ENCODE results near the gene SUSD1.

The SUSD1 gene

GRCh38 chr9:112061152-112061740, 113.9 kb downstream of the SUSD1 start:
- H3K36me3 ChIP-seq (ENCODE audit: control insufficient read depth in 1 of 2, insufficient read depth in 2 of 2, low read length in 2 of 2), result peaks cover 0 to 15% of the 10 kb centered on the region in 2 donors
- H3K9me3 ChIP-seq (ENCODE audit: control insufficient read depth in 1 of 2, low read length in 2 of 2), result no peaks in the 10 kb centered on the region
- peaks cover 31 to 41% of the 10 kb centered on the region in 2 donors for H3K4me1 ChIP-seq (ENCODE audit: control insufficient read depth in 1 of 2, insufficient read depth in 2 of 2, low read length in 2 of 2)
- peak overlapping the region; percentile 13 to 23 for H3K9ac ChIP-seq (ENCODE audit: low read depth in 1 of 2, low read length in 2 of 2)
- no peaks in the 10 kb centered on the region for H3K27me3 ChIP-seq (ENCODE audit: control insufficient read depth in 1 of 2, insufficient read depth in 2 of 2, low read length in 2 of 2)
- H3K4me3 ChIP-seq (ENCODE audit: low read depth in 1 of 2, low read length in 2 of 2), result no peak overlapping the region
- peak overlapping the region; percentile 83 for H3K27ac ChIP-seq (ENCODE audit: low read depth, low read length)

- H3K9ac ChIP-seq (ENCODE audit: low read depth in 1 of 2, low read length in 2 of 2), result no peak overlapping the region
- no peaks in the 10 kb centered on the region for H3K9me3 ChIP-seq (ENCODE audit: control insufficient read depth in 1 of 2, low read length in 2 of 2)
- H3K36me3 ChIP-seq (ENCODE audit: control insufficient read depth in 1 of 2, insufficient read depth in 2 of 2, low read length in 2 of 2), result peaks cover 0 to 15% of the 10 kb centered on the region in 2 donors
- H3K27me3 ChIP-seq (ENCODE audit: control insufficient read depth in 1 of 2, insufficient read depth in 2 of 2, low read length in 2 of 2), result no peaks in the 10 kb centered on the region
- no peak overlapping the region for H3K4me3 ChIP-seq (ENCODE audit: low read depth in 1 of 2, low read length in 2 of 2)
- H3K4me1 ChIP-seq (ENCODE audit: control insufficient read depth in 1 of 2, insufficient read depth in 2 of 2, low read length in 2 of 2), result peaks cover 25 to 34% of the 10 kb centered on the region in 2 donors
- H3K27ac ChIP-seq (ENCODE audit: low read depth, low read length), result no peak overlapping the region
Measured at GRCh38 chr9:112059966-112060320, 115.2 kb downstream of the SUSD1 start.

GRCh38 chr9:112059145-112059965, 115.7 kb downstream of the SUSD1 start:
- H3K9ac ChIP-seq (ENCODE audit: low read depth in 1 of 2, low read length in 2 of 2), result no peak overlapping the region
- H3K27me3 ChIP-seq (ENCODE audit: control insufficient read depth in 1 of 2, insufficient read depth in 2 of 2, low read length in 2 of 2), result no peaks in the 10 kb centered on the region
- peaks cover 22 to 31% of the 10 kb centered on the region in 2 donors for H3K4me1 ChIP-seq (ENCODE audit: control insufficient read depth in 1 of 2, insufficient read depth in 2 of 2, low read length in 2 of 2)
- H3K4me3 ChIP-seq (ENCODE audit: low read depth in 1 of 2, low read length in 2 of 2), result peak overlapping the region in 1 of 2 donors; percentile 9
- no peaks in the 10 kb centered on the region for H3K9me3 ChIP-seq (ENCODE audit: control insufficient read depth in 1 of 2, low read length in 2 of 2)
- H3K36me3 ChIP-seq (ENCODE audit: control insufficient read depth in 1 of 2, insufficient read depth in 2 of 2, low read length in 2 of 2), result peaks cover 0 to 15% of the 10 kb centered on the region in 2 donors
- H3K27ac ChIP-seq (ENCODE audit: low read depth, low read length), result peak overlapping the region; percentile 33

- Histone ChIP-seq H3K4me1 (ENCODE audit: control insufficient read depth in 1 of 2, insufficient read depth in 2 of 2, low read length in 2 of 2) (peaks cover 17 to 29% of the 10 kb centered on the region in 2 donors), H3K4me3 (ENCODE audit: low read depth in 1 of 2, low read length in 2 of 2) (no peak overlapping the region), H3K27me3 (ENCODE audit: control insufficient read depth in 1 of 2, insufficient read depth in 2 of 2, low read length in 2 of 2) (no peaks in the 10 kb centered on the region), H3K9me3 (ENCODE audit: control insufficient read depth in 1 of 2, low read length in 2 of 2) (no peaks in the 10 kb centered on the region), H3K36me3 (ENCODE audit: control insufficient read depth in 1 of 2, insufficient read depth in 2 of 2, low read length in 2 of 2) (peaks cover 0 to 15% of the 10 kb centered on the region in 2 donors), H3K9ac (ENCODE audit: low read depth in 1 of 2, low read length in 2 of 2) (no peak overlapping the region), H3K27ac (ENCODE audit: low read depth, low read length) (no peak overlapping the region)
Measured at GRCh38 chr9:112056996-112057395, 118.1 kb downstream of the SUSD1 start.

GRCh38 chr9:112054916-112055315, 120.2 kb downstream of the SUSD1 start:
- no peaks in the 10 kb centered on the region for H3K27me3 ChIP-seq (ENCODE audit: control insufficient read depth in 1 of 2, insufficient read depth in 2 of 2, low read length in 2 of 2)
- peaks cover 24 to 28% of the 10 kb centered on the region in 2 donors for H3K4me1 ChIP-seq (ENCODE audit: control insufficient read depth in 1 of 2, insufficient read depth in 2 of 2, low read length in 2 of 2)

GRCh38 chr9:112051812-112052211, 123.3 kb downstream of the SUSD1 start:
- Histone ChIP-seq H3K9me3 (ENCODE audit: control insufficient read depth in 1 of 2, low read length in 2 of 2) (peaks cover 2 to 5% of the 10 kb centered on the region in 2 donors), H3K27me3 (ENCODE audit: control insufficient read depth in 1 of 2, insufficient read depth in 2 of 2, low read length in 2 of 2) (no peaks in the 10 kb centered on the region), H3K4me1 (ENCODE audit: control insufficient read depth in 1 of 2, insufficient read depth in 2 of 2, low read length in 2 of 2) (peaks cover 29 to 33% of the 10 kb centered on the region in 2 donors), H3K9ac (ENCODE audit: low read depth in 1 of 2, low read length in 2 of 2) (no peak overlapping the region), H3K27ac (ENCODE audit: low read depth, low read length) (no peak overlapping the region), H3K36me3 (ENCODE audit: control insufficient read depth in 1 of 2, insufficient read depth in 2 of 2, low read length in 2 of 2) (peaks cover 0 to 3% of the 10 kb centered on the region in 2 donors), H3K4me3 (ENCODE audit: low read depth in 1 of 2, low read length in 2 of 2) (no peak overlapping the region)

More at GRCh38 chr9:112054916-112055315, 120.2 kb downstream of the SUSD1 start:
- peaks cover 0 to 15% of the 10 kb centered on the region in 2 donors for H3K36me3 ChIP-seq (ENCODE audit: control insufficient read depth in 1 of 2, insufficient read depth in 2 of 2, low read length in 2 of 2)
- H3K9me3 ChIP-seq (ENCODE audit: control insufficient read depth in 1 of 2, low read length in 2 of 2), result no peaks in the 10 kb centered on the region
- no peak overlapping the region for H3K27ac ChIP-seq (ENCODE audit: low read depth, low read length)
- no peak overlapping the region for H3K4me3 ChIP-seq (ENCODE audit: low read depth in 1 of 2, low read length in 2 of 2)
- no peak overlapping the region for H3K9ac ChIP-seq (ENCODE audit: low read depth in 1 of 2, low read length in 2 of 2)

- Histone ChIP-seq H3K9me3 (ENCODE audit: control insufficient read depth in 1 of 2, low read length in 2 of 2) (peaks cover 2 to 5% of the 10 kb centered on the region in 2 donors), H3K27me3 (ENCODE audit: control insufficient read depth in 1 of 2, insufficient read depth in 2 of 2, low read length in 2 of 2) (no peaks in the 10 kb centered on the region), H3K4me1 (ENCODE audit: control insufficient read depth in 1 of 2, insufficient read depth in 2 of 2, low read length in 2 of 2) (peaks cover 29 to 33% of the 10 kb centered on the region in 2 donors), H3K4me3 (ENCODE audit: low read depth in 1 of 2, low read length in 2 of 2) (no peak overlapping the region), H3K27ac (ENCODE audit: low read depth, low read length) (peak overlapping the region; percentile 38), H3K36me3 (ENCODE audit: control insufficient read depth in 1 of 2, insufficient read depth in 2 of 2, low read length in 2 of 2) (no peaks in the 10 kb centered on the region), H3K9ac (ENCODE audit: low read depth in 1 of 2, low read length in 2 of 2) (no peak overlapping the region)
Measured at GRCh38 chr9:112050544-112051475, 124.3 kb downstream of the SUSD1 start.

GRCh38 chr9:112049811-112050516, 125.1 kb downstream of the SUSD1 start:
- no peak overlapping the region for H3K9ac ChIP-seq (ENCODE audit: low read depth in 1 of 2, low read length in 2 of 2)
- no peaks in the 10 kb centered on the region for H3K36me3 ChIP-seq (ENCODE audit: control insufficient read depth in 1 of 2, insufficient read depth in 2 of 2, low read length in 2 of 2)
- peaks cover 29 to 33% of the 10 kb centered on the region in 2 donors for H3K4me1 ChIP-seq (ENCODE audit: control insufficient read depth in 1 of 2, insufficient read depth in 2 of 2, low read length in 2 of 2)
- peaks cover 2 to 5% of the 10 kb centered on the region in 2 donors for H3K9me3 ChIP-seq (ENCODE audit: control insufficient read depth in 1 of 2, low read length in 2 of 2)
- H3K27me3 ChIP-seq (ENCODE audit: control insufficient read depth in 1 of 2, insufficient read depth in 2 of 2, low read length in 2 of 2), result no peaks in the 10 kb centered on the region
- peak overlapping the region; percentile 38 for H3K27ac ChIP-seq (ENCODE audit: low read depth, low read length)
- H3K4me3 ChIP-seq (ENCODE audit: low read depth in 1 of 2, low read length in 2 of 2), result no peak overlapping the region

GRCh38 chr9:112048924-112049691, 126.0 kb downstream of the SUSD1 start:
- no peak overlapping the region for H3K4me3 ChIP-seq (ENCODE audit: low read depth in 1 of 2, low read length in 2 of 2)
- no peaks in the 10 kb centered on the region for H3K36me3 ChIP-seq (ENCODE audit: control insufficient read depth in 1 of 2, insufficient read depth in 2 of 2, low read length in 2 of 2)
- peaks cover 2 to 5% of the 10 kb centered on the region in 2 donors for H3K9me3 ChIP-seq (ENCODE audit: control insufficient read depth in 1 of 2, low read length in 2 of 2)
- no peak overlapping the region for H3K9ac ChIP-seq (ENCODE audit: low read depth in 1 of 2, low read length in 2 of 2)
- no peak overlapping the region for H3K27ac ChIP-seq (ENCODE audit: low read depth, low read length)
- no peaks in the 10 kb centered on the region for H3K27me3 ChIP-seq (ENCODE audit: control insufficient read depth in 1 of 2, insufficient read depth in 2 of 2, low read length in 2 of 2)
- peaks cover 29 to 33% of the 10 kb centered on the region in 2 donors for H3K4me1 ChIP-seq (ENCODE audit: control insufficient read depth in 1 of 2, insufficient read depth in 2 of 2, low read length in 2 of 2)

Measured in duodenal mucosa (tissue), 2 donors.